ENCODE results near the gene CCDC92.
A peak's percentile ranks its signal among the peaks of the same experiment; 100 is the strongest.

Gene CCDC92

GRCh38 chr12:123910057-123910456, 62.6 kb downstream of the CCDC92 start:
- no peak for DNase-seq (ENCODE audit: low spot score)

- peak; percentile 37 for DNase-seq (ENCODE audit: low spot score)
Measured at GRCh38 chr12:123908884-123909725, 63.5 kb downstream of the CCDC92 start.

GRCh38 chr12:123907726-123908476, 64.7 kb downstream of the CCDC92 start:
- no peak for DNase-seq (ENCODE audit: low spot score)

GRCh38 chr12:123906711-123907420, 65.8 kb downstream of the CCDC92 start:
- no peak for DNase-seq (ENCODE audit: low spot score)

- DNase-seq (ENCODE audit: low spot score), result peak; percentile 77
Measured at GRCh38 chr12:123905319-123905925, 67.2 kb downstream of the CCDC92 start.

GRCh38 chr12:123903301-123904065, 69.1 kb downstream of the CCDC92 start:
- DNase-seq (ENCODE audit: low spot score), result no peak

GRCh38 chr12:123902821-123903220, 69.8 kb downstream of the CCDC92 start:
- no peak for DNase-seq (ENCODE audit: low spot score)

- DNase-seq (ENCODE audit: low spot score), result no peak
Measured at GRCh38 chr12:123900871-123901376, 71.7 kb downstream of the CCDC92 start.

- no peak for DNase-seq (ENCODE audit: low spot score)
Measured at GRCh38 chr12:123899368-123899767, 73.3 kb downstream of the CCDC92 start.

GRCh38 chr12:123898673-123899072, 74.0 kb downstream of the CCDC92 start:
- no peak for DNase-seq (ENCODE audit: low spot score)

- no peak for DNase-seq (ENCODE audit: low spot score)
Measured at GRCh38 chr12:123897221-123897620, 75.4 kb downstream of the CCDC92 start.

GRCh38 chr12:123896767-123897166, 75.9 kb downstream of the CCDC92 start:
- DNase-seq (ENCODE audit: low spot score), result no peak

- peak; percentile 47 for DNase-seq (ENCODE audit: low spot score)
Measured at GRCh38 chr12:123895451-123895850, 77.2 kb downstream of the CCDC92 start.

GRCh38 chr12:123894823-123895345, 77.7 kb downstream of the CCDC92 start:
- DNase-seq (ENCODE audit: low spot score), result no peak

- DNase-seq (ENCODE audit: low spot score), result no peak
Measured at GRCh38 chr12:123893276-123893675, 79.4 kb downstream of the CCDC92 start.

GRCh38 chr12:123892853-123893252, 79.8 kb downstream of the CCDC92 start:
- no peak for DNase-seq (ENCODE audit: low spot score)

GRCh38 chr12:123892180-123892559, 80.5 kb downstream of the CCDC92 start:
- DNase-seq (ENCODE audit: low spot score), result no peak

- DNase-seq (ENCODE audit: low spot score), result no peak
Measured at GRCh38 chr12:123891516-123892179, 81.0 kb downstream of the CCDC92 start.

GRCh38 chr12:123891011-123891410, 81.6 kb downstream of the CCDC92 start:
- no peak for DNase-seq (ENCODE audit: low spot score)

- DNase-seq (ENCODE audit: low spot score), result no peak
Measured at GRCh38 chr12:123890536-123890902, 82.1 kb downstream of the CCDC92 start.

Measured in Ammon's horn (tissue), 1 donor.